ENCODE data around the gene PEX16.

The PEX16 gene

DNA sequence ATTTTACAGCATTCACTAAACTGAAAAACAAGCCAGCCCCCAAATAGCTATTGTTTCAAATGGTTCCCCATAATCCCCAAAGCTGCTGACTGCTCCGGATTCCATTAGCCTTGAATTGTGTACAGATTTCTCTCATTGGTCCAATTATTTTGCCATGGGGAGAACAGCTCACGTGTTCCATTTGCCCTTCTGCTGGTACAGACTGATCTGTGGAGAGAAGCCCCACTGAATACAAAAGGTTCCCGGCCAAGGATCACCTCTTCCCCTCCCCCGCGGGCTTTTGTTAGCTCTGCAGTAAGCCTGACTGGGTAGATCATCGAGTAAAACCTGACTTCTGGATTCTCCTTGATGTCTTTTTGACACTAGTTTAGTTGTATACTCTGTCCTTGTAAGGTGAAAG, 41.3 kb downstream of the PEX16 start:
- no peak for DNase-seq (ENCODE audit: low read depth)

DNA sequence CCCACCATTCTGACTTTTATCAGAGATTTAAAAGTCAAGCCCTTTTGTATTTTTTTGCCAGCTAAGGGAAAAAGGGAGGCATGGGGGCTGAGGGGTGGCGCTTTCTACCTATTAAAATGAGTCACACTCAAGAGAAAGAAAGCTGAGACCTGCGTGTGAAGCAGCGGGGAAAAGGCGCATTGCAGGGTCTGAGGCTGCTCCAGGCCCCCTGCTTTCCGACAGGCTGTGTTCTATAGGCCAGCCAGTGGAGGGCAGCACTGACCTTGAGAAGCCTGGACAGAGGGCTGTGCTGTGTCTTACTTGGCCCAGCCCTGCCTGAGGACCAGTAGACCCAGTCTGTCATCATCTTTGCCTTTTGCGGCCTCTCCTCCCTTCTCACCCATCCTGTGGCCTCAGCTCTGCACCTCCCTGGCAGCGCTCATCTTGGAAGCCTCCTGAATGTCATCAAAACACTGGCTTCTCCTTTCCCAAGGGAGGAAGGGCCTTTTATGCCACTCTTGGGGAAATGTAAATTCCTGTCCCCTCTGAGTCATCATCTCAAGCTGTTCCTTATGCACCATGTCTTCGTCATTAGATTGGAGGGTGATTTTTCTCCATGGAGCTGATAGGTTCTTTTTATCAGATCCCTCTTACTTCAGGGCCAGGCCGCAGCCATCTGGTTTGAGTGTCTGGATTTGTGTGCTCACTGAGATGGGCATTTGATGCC, 44.9 kb downstream of the PEX16 start:
- DNase-seq (ENCODE audit: low read depth) = peak; percentile 92

DNA sequence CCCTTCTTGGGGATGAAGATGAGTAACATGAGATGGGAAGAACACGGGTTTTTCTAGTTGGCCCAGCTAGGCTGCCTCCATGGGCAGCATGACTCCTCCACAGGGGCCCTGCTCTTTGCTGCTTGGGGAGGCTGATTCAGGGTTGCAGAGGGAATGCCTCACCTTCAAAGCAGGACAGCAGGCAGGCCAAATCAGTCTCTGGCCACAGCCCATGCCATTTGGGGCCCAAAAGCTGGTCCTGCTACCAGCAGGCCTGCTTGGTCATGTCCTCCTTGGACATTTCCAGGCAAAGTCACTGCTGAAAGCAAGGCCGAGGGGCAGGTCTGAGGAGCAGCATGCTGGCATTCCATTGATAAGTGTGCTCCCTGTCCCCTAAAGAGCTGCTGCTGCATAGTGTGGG, 46.0 kb downstream of the PEX16 start:
- DNase-seq (ENCODE audit: low read depth) = no peak

DNA sequence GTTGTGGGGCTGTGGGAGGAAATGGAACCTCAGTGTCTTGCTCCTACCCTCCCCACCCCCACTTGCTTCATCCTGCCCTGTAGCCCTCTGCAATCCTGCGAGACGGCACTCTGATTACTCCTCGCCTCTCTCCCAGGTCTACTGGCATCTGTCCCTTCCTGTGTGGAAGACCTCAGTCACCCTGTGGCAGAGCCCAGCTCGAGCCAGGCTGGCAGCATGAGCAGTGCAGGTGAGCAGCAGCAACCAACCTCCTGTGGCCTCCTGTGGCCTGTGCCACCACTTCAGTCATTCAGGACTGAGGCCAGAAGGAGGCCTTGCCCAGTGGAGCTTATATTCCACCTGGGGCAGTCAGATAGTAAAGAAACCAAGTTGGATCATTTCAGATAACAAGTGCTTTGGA, 47.0 kb downstream of the PEX16 start:
- no peak for DNase-seq (ENCODE audit: low read depth)

DNA sequence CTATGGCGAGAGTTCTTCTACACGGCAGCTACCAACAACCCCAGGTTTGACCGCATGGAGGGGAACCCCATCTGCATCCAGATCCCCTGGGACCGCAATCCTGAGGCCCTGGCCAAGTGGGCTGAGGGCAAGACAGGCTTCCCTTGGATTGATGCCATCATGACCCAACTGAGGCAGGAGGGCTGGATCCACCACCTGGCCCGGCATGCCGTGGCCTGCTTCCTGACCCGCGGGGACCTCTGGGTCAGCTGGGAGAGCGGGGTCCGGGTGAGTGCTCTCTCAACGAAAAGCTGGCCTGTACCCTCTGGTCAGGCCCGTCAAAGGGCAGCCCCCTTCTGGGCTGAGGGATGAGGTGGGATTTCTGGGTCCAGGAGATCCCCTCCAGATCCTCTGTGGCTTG, 48.1 kb downstream of the PEX16 start:
- DNase-seq (ENCODE audit: low read depth) = no peak

DNA sequence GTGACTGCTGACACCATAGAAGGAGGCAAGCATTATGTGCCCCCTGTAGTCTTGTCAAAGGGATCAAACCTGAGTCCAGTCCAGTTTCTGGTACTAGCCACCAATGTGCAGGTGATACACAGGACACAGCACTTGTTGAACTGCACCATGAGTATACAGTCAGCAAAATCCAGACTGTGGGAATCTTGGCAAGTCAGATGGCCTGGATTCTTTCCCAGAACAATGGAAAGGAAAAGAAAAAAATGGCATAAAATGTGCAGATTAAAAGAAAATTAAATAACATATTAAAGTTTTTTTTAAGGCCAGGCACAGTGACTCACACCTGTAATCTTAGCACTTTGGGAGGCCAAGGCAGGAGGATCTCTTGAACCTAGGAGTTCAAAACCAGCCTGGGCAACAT, 53.6 kb downstream of the PEX16 start:
- DNase-seq (ENCODE audit: low read depth) = no peak

DNA sequence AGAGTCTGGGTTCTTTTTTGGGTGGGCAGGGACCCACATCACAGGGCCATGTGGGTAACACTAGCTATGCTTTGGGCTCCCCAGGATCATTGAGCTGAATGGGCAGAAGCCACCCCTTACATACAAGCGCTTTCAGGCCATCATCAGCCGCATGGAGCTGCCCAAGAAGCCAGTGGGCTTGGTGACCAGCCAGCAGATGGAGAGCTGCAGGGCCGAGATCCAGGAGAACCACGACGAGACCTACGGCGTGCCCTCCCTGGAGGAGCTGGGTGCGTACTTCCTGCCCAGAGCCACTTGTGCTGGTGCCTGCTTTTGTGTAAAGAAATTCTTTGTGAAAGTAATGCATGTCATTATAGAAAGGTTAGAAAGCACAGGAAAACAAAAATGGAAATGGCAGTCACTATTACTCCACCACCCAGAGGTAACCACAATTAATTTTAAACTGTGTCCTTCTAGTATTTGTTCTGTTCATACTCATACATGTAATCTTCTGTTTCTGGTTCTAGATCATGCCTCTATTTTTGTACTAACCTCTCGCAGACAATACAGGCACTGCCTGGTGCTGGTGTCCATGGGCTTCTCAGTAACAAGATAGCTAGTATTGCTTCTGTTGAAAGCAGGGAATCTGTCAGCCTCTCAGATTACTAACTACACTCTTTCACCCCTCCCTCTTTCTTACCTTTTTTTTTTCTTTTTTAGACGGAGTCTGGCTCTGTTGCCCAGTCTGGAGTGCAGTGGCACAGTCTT, 56.7 kb downstream of the PEX16 start:
- DNase-seq (ENCODE audit: low read depth) = no peak

DNA sequence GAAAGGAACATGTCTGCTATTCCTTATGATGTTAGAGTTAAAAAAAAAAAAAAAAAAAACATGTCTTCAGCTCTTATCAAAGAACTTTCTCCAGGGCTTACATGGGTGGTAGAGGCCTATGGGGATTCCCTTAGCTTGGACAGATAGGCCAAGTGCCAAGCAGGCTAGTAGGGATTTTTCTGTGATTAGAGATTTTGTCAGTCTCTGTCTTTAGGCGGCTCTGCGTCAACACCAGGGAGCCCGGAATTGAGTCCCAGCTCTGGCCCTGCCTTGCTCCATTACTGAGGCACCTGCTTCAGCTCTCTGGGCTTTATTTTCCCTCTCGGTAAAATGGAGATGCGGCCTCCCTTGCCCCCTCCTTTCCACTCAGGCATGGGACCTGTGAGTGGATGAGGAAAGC, 57.3 kb downstream of the PEX16 start:
- DNase-seq (ENCODE audit: low read depth) = no peak
